ENCODE data around the gene RRAD.
"Not testable (repeated sequence)": the region's sequence is repeated elsewhere in the genome, so short reads cannot be mapped to it uniquely, and the experiment has no call there.

The RRAD gene

GRCh38 chr16:66898207-66898606 is 27.1 kb downstream of the RRAD start:
- DNase-seq: no peak

GRCh38 chr16:66896682-66897081 is 28.7 kb downstream of the RRAD start:
- not testable (repeated sequence) for DNase-seq

GRCh38 chr16:66895999-66896398 is 29.3 kb downstream of the RRAD start:
- DNase-seq: no peak

GRCh38 chr16:66895689-66895979 is 29.7 kb downstream of the RRAD start:
- no peak for DNase-seq

GRCh38 chr16:66894948-66895688 is 30.2 kb downstream of the RRAD start:
- peak; percentile 59 for DNase-seq

GRCh38 chr16:66894055-66894454 is 31.3 kb downstream of the RRAD start:
- no peak for DNase-seq

GRCh38 chr16:66891797-66892196 is 33.5 kb downstream of the RRAD start:
- DNase-seq: no peak

GRCh38 chr16:66891360-66891759 is 34.0 kb downstream of the RRAD start:
- DNase-seq: no peak

- no peak for DNase-seq
These were observed 34.5 kb downstream of the RRAD start for GRCh38 chr16:66890799-66891198.

GRCh38 chr16:66889622-66890021 is 35.7 kb downstream of the RRAD start:
- no peak for DNase-seq

- no peak for DNase-seq
These were observed 36.4 kb downstream of the RRAD start for GRCh38 chr16:66888647-66889615.

GRCh38 chr16:66886914-66887313 is 38.4 kb downstream of the RRAD start:
- no peak for DNase-seq

- DNase-seq: no peak
These were observed 39.0 kb downstream of the RRAD start for GRCh38 chr16:66886321-66886720.

GRCh38 chr16:66885491-66885890 is 39.8 kb downstream of the RRAD start:
- no peak for DNase-seq

- no peak for DNase-seq
These were observed 42.6 kb downstream of the RRAD start for GRCh38 chr16:66882702-66883101.

GRCh38 chr16:66881964-66882508 is 43.3 kb downstream of the RRAD start:
- DNase-seq: no peak

- no peak for DNase-seq
These were observed 43.8 kb downstream of the RRAD start for GRCh38 chr16:66881560-66881959.

- DNase-seq: no peak
These were observed 44.3 kb downstream of the RRAD start for GRCh38 chr16:66881014-66881417.

- DNase-seq: peak; percentile 88
These were observed 44.9 kb downstream of the RRAD start, which contains the start of gene PDP2 for GRCh38 chr16:66880288-66881013. Gene PDP2, plus strand, starts transcription at chr16:66880515. Its CDS starts 3,770 bp downstream, at chr16:66884285.

- DNase-seq: no peak
These were observed 47.3 kb downstream of the RRAD start for GRCh38 chr16:66878067-66878466.

- no peak for DNase-seq
These were observed 51.1 kb downstream of the RRAD start for GRCh38 chr16:66874079-66874775.

- DNase-seq: no peak
These were observed 51.7 kb downstream of the RRAD start for GRCh38 chr16:66873685-66874055.
